ENCODE results near the gene PPARA.
"Not testable (repeated sequence)": the region's sequence is repeated elsewhere in the genome, so short reads cannot be mapped to it uniquely, and the experiment has no call there.

PPARA gene

DNA sequence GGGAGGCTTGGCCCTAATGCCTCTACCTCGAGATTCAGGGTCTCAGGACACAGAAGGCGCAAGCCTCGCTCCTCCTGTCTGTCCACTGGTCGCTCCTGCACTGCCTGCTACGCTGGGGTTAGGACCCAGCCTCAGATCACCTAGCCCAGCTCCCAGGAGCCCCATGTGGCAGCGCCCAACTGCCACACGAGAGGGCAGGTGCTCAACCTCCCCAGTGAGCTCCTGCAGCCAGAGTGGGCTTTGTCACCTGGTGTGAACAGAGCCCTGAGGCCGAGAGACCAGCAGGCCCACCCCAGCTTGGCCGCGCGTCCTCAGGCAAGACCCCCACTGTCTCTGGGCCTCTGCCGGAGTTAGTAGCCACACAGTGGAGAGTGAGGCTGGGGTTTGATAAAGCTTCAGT is 21.7 kb upstream of the PPARA start:
- DNase-seq, result no peak

DNA sequence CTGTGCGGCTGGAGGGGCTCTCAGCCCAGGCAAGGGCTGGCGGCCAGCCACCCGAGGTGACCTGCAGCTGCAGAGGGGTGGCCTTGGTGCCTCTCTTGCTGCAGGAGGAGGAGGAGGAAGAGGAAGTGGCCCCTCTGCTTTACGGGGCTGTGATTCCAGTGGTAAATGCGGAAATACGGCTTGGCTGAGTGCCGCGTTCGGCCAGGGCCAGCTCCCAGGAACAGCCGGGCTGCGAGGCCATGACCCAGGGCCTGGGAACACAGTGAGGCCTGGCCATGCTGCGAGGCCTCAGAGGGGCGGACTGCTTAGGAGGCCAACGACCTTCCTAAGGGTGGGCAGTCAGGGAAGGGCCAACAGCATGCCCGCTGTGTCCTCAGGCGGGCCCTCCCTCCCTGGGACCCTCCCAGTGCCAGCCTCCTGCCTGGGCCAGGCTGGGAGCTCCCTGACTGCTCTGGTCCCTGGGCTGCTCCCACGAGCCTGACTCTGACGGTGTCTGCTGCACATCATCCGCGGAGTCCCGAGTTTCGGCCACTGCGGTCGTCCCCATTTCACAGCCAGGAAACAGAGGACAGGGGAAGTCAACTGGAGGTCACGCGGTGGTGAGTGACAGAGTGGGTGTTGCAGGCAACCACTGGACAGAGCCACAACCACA is 20.8 kb upstream of the PPARA start:
- DNase-seq, result no peak

DNA sequence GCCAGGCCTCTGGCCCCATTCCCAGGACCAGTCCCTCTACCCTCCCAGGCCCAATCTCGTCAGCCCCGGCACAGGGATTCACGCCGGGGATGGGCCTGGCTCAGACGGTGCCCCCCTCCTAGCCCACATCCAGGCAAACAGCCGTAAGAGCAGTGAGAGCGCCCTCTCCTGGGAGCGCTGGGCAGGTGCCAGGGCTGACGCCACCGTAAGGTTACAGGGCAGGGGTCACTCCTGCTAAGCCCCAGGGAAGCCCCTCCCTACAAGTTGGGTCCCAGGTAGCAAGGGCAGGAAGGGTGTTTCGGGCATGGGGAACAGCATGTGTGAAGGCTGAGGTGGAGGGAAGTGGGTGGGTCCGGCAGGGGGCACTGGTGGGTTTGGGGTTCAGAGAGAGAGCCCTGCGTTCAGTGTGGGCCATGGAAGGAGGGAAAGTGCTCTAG is 19.2 kb upstream of the PPARA start:
- no peak for DNase-seq

DNA sequence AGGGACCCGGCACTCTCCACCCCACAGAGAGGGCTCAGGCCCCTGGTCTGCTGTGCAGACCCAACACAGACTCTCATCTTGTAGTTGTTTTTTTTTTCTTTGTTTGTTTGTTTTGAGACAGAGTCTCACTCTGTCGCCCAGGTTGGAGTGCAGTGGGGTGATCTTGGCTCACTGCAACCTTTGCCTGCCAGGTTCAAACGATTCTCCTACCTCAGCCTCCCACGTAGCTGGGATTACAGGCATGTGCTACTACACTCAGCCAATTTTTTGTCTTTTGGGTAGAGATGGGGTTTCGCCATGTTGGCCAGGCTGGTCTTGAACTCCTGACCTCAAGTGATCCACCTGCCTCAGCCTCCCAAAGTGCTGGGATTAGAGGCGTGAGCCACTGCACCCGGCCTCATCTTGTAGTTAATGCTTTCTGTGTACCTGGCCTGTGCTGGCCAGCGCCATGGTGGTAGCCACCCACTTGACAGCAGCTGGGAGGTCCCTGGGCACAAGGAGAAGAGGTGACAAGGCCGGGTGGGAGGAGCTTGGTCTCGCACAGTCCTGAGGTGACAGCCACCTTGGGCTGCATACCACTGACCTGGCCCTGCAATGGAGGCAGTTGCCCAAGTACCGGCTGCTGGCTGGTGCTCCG is 18.0 kb upstream of the PPARA start:
- not testable (repeated sequence) for DNase-seq

DNA sequence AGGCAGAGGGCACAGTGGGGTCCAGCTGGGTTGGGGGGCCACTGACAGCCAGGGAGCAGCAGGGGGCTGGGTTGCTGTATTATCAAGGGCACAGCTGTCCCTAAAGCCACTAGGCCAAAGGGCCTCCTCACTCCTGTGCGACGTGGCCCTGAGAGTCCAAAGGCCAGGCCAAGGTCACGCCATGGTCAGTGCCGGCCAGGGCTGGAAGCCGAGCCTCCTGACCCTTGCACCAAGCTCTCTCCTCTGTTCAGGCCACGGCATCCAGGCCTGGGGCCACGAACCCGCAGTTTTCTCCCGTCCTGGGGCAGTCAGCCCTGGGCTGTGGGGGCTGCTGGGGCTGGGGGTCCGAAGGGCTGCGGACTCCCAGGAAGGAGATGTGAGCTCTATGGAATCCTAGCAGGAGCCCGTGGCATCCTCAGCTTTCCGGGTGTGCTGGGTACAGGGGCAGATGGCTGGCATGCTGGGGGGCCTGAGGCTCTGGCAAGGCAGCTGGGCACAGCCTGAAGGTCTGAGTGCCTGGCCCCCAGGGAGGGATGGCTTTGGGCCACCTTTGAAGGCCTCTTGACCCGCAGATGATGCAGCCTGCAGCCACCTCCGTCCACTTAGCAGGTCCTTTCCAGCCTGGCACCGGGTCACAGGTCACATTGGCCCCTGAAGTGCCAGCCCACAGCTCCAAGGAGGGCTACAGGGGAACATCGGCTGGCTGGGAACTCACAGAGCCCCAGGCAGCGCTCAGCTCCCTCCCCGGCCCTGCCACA is 17.3 kb upstream of the PPARA start:
- no peak for DNase-seq

DNA sequence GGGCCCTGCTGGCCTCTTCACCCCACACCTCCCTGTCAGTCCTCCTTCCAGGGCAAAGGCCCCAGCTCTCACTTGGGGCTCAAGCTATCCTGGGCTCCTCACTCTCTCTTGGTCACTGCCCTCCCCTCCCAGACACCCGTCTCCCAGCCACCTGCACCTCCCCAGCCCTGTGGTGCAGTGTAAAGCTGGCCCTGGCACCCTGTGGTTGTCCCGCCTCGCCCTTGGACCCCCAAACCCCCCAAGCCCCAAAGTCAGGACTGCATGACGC is 16.8 kb upstream of the PPARA start:
- no peak for DNase-seq

DNA sequence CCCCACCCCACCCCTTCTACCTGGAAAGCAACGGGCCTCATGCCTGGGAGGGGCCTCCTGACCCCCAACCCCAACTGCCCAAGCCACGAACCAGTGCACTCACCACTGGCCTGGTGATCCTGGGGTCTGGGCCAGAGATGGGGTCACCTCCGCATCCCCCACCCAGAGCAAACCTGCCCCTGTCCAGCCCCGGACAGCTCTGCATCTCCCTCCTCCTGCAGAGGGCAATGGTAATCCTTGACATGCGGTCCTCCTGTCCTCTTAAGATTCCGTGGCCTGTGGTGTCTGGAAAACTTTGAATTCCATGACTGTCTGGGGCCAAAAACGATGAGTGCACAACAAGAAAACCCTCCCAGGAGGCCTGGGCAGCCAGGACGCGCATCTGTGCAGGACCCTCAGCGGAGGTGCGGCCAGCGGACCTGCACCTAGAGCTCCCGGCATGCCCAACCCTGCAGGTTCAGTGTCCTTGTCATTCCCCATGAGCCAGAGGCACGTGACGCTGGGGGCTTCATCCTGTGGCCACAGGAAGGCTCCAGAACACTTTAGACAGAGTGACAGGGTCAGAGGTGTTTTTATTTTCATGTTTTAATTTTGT is 16.1 kb upstream of the PPARA start:
- no peak for DNase-seq

DNA sequence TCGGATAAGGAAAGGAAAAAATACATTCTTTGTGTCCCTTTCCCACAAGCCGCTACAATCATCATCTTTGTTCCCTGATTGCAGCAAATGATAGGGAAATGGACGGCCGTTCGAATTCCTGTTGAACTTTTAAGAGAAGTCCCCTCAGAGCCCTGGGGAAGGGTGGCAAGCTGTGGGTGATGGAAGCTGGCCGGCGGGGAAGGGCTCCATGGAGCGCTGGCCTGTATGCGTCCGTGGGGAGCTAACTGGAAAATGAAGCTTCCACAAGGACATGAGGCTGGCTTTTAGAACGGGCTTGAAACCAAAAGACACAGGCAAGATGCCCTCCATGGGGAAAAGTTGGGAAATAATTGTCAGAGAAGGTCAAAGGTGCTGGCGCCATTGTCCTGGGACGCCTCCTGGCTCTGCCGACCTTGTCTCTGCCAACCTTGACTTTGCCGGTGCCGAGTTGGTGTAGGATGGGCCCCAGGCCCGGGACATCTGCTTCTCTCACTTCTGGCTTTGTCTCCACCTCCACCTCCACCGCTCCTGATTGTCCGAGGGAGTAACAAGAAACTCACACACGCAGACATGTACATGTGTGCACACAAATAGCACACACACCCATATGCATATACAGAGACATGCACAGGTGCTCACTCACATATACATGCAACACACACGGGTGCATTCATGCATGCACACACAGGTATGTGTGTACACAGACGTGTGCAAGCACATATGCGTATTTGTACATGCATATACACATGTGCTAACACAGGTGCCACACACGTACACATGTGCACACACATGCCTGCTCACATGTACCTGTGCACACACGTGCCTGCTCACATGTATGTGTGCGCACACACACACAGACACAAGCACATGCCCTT is 14.5 kb upstream of the PPARA start:
- no peak for DNase-seq

DNA sequence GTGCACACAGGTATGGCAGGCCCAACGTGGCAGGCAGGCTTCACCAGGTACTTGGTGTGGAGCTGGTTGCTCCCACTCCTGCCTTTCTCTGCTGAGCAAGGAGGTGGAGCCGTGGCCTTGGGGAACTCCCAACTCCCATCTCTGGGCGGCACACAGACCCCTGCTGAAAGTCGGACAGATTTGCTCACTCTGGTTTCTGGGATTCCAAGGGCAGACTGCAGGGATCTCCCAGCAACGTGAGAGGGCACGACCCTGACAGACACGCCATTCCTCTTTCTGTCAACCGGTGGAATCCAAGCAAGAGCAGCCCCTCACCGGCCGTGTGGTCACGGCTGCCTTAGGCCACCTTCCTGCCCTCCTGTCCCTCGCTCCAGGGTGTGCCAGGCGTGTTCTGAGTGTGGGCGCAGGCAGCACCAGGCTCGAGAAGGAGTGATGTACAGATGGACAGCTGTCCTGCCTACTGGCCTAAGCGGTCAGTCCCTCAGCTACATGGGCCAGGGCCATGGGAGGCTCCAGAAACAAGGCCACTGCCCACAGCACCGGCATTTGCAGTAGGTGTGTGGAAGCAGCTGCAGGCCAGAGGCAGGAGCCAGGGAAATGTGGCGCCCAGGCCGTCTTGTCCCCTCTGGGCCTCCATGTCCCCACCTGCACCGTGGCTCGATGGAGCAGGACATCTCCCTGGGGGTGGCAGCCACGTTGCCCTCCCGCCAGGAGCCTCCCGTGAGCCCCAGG is 13.7 kb upstream of the PPARA start:
- DNase-seq, result no peak

DNA sequence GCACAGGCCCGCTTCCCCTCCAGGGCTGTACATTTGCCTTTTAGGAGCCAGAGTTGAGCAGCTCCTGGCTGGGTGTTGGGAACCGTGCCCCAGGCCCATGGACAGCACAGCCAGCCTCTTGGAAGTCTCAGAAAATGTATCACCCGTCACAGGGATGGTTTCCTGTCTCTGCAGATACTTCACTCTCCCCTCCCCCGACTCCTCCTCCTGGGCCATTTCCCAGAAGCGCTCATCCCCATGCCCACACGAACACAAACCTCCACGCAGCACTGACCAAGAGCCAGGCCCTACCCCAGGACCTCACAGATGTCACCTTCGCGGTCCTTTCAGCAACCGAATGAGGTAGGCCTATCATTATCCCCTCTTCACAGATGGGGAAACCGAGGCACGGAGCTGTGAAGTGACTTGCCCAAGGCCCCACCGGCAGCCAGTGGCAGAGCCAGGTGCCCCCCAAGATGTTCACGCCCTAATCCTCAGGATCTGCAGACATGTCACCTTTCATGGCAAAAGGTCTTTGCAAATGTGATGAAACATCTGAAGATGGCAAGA is 13.0 kb upstream of the PPARA start:
- DNase-seq, result no peak

DNA sequence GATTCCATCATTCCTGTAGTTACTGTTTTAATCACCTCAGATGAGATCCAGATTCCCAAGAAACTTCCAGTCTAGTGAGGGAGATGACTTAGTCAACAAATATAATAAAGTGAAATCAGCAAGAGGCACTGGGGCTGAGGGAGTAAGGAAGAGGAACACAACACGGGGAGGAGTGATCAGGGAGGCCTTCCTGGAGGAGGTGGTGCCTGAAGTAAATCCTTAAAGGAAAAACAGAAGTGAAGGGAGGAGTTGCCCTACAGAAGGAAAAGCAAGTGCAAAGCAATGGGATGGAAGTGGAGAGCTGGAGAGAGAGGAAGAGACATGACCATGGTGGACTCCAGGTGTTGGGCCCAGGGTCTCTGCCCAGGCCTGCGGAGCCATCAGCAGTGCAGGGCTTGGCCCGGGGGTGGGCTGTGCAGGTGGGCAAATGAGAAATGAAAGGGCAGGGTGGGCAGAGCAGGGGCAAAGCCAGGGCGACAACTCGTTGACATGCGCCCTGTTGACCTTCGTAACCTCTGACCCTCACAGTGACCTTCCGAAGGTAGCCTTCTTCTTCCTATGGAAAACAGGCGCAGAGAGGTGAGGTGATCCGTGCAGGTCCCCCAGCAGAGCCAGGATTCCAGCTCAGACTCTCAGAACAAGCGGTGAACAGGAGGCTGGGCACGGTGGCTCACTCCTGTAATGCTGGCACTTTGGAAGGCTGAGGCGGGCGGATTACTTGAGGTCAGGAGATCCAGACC is 12.1 kb upstream of the PPARA start:
- DNase-seq, result no peak

DNA sequence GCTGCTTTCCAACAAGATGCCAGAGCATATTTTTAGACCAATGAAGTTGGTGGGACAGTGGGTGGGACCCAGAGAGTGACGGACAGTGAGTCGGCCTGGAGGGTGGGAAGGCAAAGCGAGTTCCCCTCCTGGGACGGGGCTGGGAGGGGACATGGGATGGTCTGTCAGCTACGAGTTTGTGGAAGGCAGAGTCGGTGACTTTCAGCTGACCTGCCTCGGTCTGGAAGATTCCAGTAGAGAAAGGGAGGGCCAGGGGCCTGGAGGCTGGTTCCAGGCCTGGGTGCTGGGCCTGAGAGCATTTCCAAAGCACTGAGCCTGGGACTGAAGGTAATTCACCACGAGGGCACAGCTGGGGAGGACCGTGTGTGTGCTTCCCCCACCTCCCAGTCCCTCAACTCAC is 10.9 kb upstream of the PPARA start:
- DNase-seq, result not testable (repeated sequence)

DNA sequence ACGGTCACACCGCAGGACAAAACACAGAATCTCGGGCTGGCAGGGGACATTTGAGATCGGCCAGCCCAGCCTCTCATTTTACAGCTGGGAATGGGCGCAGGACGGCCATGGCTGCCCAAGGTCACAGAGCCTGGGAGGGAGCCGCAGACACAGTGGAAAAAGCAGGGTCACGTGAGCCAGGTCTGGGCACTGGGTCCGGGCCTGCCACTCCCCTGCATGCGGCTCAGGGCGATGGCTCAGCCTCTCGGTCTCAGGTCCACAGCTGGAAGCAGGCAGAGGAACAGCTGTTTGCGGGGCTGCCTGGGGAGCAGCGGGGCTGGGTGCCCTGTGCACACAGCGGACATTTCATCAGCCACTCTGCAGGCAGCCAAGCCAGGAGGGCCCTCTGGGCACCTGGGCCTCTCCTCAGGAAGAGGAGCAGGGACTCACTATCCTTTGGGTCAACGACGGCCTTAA is 10.4 kb upstream of the PPARA start:
- DNase-seq, result no peak

DNA sequence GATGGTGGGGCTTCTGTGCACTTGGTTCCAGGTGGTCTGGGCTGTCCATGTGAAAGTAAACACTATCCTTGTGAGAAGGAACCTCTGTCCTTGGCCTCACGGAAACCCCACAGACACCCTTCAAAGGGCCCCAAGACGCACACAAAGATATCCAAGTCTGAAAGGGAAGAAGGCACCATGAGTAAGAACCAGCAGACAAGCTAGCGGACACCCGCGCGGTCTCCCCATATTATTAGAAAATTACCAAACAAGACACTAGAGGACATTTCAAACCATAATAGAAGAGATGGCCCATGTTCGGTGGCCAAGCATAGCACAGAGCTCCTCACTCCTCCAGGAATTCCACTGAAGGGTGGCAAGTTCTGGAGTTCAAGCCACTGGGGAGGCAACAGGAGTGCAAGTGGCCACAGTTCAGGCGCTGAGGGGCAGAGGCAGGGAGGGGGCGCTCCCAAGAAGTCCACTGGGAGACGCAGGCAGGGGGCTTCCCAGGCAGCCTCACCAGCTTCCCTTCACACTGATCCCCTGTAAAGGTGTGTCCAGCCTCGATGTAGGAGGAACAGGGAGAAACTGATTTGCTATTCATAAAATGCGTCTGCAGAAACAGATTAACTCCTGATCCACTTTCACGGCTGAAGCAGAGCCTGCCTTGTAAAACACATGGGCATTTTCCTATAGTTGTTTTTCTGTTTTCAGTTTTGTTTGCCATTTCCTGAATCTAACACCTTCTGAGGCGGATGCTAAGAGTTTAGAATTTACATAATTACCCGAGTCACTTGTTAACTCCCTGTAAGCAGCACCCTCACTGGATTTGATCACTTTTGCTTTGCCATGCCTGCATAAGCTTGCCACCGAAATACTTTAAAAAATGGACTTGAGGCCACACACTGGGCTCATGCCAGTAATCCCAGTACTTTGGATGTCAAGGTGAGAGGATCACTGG is 9.1 kb upstream of the PPARA start:
- no peak for DNase-seq

DNA sequence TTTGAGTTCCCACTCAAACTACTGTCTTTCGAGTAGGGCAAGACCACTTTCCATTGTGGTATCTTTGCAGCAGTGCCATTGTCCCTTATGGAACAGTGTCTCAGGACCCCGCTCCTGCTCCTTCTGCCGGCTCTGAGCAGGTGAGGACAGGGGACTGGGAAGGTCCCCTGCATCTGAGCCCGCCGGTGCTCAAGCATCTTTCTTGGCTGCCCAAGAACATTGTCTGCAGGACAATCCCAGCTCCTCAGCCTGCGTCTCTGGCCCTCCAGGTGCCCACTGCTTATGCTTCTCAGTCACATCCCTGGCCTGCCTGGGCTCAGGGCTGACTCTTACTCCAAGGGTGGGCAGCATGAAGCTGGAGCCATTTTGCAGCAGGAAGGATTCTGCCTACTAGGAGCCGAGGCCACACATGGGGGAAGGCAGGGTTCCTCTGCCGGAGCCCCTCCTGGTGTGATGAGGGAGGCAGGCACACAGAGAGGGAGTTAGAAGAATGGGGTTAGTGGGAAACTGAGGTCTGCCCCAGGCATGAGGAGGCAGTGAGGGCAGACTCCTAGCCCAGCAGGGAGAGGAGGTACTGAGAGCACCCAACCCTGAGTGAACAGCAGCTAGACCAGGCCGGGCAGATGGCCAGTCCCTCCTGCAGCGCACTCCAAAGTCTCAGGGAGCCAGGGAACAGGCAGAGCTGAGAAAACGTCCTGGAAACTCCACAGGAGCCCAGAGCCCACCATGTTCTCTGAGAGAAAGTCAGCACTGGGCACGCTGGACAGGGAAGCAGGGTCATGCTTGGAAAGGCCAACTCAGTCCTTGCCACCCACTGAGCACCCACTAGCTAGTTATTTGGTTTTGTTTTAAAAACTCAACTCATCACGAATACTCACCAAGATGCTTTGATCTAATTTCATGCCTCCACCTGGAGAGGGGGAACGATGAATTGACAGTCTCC is 7.5 kb upstream of the PPARA start:
- no peak for DNase-seq

DNA sequence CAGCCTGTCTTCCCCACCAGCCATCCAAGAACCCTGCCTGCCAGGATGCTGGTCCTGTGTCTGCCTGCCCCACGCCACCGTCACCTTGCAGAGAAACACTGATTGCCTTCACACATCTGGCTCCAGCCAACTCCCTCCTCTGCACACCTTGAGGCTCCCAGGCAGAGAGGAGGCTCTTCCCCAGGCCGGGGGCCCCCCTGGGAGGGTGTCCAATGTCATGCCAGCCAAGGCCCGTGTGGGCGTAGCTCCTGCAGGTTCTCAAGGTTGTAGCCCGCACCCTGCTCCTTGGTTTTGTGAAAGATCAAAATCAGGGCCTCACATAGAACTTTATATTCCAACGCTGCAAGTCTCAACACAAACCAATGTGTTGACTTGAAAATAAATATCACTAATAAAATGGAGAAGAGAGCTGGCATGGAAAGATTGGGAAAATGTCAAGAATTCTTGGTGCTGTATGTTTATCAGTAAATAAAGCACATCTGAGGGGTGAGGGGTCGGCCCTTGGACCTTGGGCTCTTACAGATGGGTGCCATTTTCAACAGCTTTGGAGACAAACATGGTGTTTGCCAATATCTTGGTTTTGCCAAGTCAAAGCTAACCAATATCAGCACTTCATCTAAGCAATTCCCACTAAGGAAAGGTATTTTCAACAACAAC is 6.7 kb upstream of the PPARA start:
- DNase-seq, result no peak

DNA sequence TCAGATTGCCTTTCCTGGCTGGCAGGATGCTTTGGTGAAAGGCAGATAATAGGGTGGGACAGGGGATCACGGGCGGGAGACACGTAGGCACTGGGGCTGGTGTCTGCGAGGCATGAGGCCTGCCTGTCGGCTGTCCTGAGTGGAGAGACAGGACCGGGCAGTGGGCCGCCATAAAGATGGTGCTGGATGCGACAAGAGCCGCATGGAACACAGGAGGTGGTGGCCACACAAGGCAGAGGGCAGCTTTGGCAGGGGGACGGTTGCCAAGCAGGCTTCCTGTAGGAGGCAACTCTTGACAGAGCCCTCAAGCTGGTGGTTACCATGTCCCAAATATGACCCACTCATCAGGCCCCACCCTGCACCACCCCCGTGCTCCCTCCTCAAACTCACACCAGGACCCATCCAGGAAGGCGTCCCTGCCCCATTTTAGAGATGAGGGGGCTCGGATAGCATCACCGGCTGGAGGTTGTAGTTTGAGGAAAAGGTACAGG is 4.9 kb upstream of the PPARA start:
- DNase-seq, result no peak

DNA sequence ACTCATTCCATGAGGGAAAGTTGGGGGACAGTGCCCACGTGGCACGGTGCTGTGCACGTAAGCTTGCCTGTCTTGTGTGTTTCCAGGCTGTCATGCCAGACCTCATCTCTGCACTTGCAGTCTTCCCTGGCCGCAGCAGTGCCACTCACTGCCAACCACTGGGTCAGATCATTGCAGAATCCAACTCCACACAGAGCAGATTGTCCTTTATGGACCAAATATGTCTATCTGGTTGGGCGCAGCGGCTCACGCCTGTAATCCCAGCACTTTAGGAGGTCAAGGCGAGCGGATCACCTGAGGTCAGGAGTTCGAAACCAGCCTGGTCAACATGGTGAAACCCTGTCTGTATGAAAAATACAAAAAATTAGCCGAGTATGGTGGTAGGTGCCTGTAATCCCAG is 4.4 kb upstream of the PPARA start:
- DNase-seq, result no peak

Data from activated CD4-positive, alpha-beta T cell treated with anti-CD3 and anti-CD28 coated beads for 48 hours (primary cell).